Measurements from ENCODE around the gene SMYD3. TPM values are rescaled to one million over a fixed set of nuclear protein-coding genes. Genes with fewer than 3 reads are reported as not detected.

SMYD3 gene
- total RNA-seq, 1 donor from 2014 or later = 27.2 TPM

DNA sequence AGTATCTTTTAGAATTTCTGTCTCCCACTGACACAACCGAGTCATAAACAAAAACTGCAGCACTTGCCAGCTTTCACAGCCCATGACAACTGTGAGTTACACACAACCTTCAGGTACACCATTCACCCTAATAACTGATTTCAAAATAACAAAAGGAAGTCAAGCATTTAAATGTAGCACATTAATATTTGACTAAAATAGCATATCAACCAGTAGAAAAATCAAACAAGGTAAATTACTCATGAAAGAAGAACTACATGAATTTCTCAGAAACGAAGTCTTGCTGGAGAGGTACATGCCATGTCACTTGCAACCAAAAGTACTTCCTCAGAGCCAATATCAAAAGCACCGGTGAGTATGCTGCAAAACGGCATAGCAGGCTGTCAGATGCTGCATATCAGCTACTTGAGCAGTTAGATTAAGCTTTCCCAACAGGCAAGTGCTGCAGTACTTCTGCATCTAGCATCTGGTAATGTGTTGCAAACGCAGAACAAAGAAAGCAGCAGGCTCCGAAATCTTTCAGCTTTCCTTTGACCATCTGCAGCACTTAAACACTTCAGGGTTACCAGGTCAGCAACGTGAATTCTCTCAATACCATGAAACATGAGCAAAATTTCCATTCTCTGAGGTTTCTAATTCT, 223.2 kb downstream of the SMYD3 start:
- Histone ChIP-seq H3K27ac (no peak overlapping the region), H3K27me3 (no peaks in the 10 kb centered on the region), H3K9me3 (no peaks in the 10 kb centered on the region), H3K36me3 (no peaks in the 10 kb centered on the region), H3K4me1 (no peaks in the 10 kb centered on the region), H3K4me3 (no peak overlapping the region)
- ATAC-seq = peak; percentile 29
- TF ChIP-seq, protein P1, sequence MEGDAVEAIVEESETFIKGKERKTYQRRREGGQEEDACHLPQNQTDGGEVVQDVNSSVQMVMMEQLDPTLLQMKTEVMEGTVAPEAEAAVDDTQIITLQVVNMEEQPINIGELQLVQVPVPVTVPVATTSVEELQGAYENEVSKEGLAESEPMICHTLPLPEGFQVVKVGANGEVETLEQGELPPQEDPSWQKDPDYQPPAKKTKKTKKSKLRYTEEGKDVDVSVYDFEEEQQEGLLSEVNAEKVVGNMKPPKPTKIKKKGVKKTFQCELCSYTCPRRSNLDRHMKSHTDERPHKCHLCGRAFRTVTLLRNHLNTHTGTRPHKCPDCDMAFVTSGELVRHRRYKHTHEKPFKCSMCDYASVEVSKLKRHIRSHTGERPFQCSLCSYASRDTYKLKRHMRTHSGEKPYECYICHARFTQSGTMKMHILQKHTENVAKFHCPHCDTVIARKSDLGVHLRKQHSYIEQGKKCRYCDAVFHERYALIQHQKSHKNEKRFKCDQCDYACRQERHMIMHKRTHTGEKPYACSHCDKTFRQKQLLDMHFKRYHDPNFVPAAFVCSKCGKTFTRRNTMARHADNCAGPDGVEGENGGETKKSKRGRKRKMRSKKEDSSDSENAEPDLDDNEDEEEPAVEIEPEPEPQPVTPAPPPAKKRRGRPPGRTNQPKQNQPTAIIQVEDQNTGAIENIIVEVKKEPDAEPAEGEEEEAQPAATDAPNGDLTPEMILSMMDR (IDR thresholded peaks at IDR 0.05) = no peak
- DNase-seq = no peak
- intact Hi-C loops (cut with DNase I) = no loop called here

DNA sequence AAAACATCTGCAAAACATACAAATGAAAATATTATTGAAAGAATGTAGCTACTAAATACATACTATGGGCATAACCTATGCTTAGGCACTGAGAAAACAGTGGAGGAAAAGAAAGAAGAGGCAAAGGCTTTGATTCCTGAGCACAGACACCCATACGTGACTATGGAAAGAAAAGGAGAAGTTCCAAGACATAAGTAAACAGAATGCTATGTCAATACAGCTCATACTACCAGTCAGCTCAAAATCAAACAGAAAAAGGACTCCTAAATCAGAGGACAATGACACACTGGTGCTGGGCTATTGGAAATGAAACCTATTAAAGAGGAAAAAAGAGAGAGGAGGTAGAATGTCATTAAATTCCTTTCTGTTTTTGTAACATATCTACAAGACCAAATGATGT, 225.4 kb downstream of the SMYD3 start:
- Histone ChIP-seq H3K4me1 (no peaks in the 10 kb centered on the region), H3K27ac (no peak overlapping the region), H3K27me3 (no peaks in the 10 kb centered on the region), H3K9me3 (no peaks in the 10 kb centered on the region), H3K36me3 (no peaks in the 10 kb centered on the region), H3K4me3 (no peak overlapping the region)
- intact Hi-C loops (cut with DNase I) = no loop called here
- DNase-seq (no peak), ATAC-seq (no peak)
- TF ChIP-seq, protein P1 (IDR thresholded peaks at IDR 0.05) = no peak

DNA sequence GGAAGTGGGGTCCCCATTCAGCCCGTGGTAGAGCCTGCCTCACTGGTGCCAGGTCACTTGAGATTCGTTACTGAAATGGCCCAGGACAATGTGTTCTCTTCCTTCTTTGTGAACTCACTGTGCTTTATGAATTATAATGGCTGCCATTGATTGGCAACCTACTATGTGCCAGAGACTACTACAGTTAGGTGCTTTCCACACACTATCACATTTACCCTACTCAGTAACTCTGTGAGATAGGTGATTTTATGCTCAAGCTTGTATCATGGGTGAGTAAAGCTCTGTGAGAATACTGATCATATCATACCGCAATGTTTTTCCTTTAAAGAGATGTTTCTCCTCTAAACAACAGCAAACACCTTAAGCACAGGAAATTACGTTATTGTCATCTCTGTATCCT, 225.9 kb downstream of the SMYD3 start:
- Histone ChIP-seq H3K36me3 (no peaks in the 10 kb centered on the region), H3K4me1 (no peaks in the 10 kb centered on the region), H3K27me3 (no peaks in the 10 kb centered on the region), H3K4me3 (no peak overlapping the region), H3K9me3 (no peaks in the 10 kb centered on the region), H3K27ac (no peak overlapping the region)
- DNase-seq = no peak
- TF ChIP-seq, protein P1 (IDR thresholded peaks at IDR 0.05) = no peak
- intact Hi-C loops (cut with DNase I) = no loop called here
- ATAC-seq = no peak

DNA sequence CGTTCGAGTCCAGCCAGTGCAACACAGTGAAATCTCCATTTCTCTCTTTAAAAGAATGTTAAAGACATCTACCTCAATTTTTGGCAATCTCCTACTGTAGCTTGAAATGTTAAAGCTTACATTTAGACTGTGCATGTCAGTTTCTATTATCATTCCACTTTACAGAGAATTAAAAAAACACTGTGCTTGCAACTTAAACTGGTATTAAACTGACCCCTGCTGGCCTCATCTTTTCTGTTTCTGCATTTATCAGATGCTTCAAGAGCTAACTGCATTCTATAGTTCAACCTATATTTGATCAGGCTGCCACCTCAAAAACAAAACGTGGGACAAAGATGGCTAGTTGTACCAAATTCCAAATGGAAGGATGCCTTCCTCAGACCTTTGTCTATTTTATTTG, 226.5 kb downstream of the SMYD3 start:
- ATAC-seq = no peak
- Histone ChIP-seq H3K4me1 (no peaks in the 10 kb centered on the region), H3K27ac (no peak overlapping the region), H3K4me3 (no peak overlapping the region), H3K9me3 (no peaks in the 10 kb centered on the region), H3K36me3 (no peaks in the 10 kb centered on the region), H3K27me3 (no peaks in the 10 kb centered on the region)
- TF ChIP-seq, protein P1 (IDR thresholded peaks at IDR 0.05) = peak; percentile 13
- no peak for DNase-seq
- intact Hi-C loops (cut with DNase I) = no loop called here

DNA sequence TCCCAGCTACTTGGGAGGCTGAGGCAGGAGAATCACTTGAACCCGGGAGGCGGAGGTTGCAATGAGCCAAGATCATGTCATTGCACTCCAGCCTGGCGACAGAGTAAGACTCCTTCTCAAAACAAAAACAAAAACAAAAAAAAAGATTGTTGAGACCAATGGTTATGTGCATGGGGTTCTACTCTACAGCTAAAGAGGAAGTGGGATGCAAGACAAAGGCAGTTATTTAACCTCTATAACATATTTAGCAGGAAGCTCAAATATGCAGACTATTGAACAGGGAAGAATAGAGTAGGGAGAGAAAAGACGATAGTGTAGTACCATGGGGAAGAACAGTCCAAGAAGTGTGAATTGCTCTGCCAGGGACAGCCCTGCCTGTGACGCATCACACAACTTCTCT, 227.7 kb downstream of the SMYD3 start:
- Histone ChIP-seq H3K36me3 (no peaks in the 10 kb centered on the region), H3K9me3 (no peaks in the 10 kb centered on the region), H3K4me1 (no peaks in the 10 kb centered on the region), H3K4me3 (no peak overlapping the region), H3K27ac (no peak overlapping the region), H3K27me3 (no peaks in the 10 kb centered on the region)
- DNase-seq = no peak
- peak; percentile 49 for ATAC-seq
- intact Hi-C loops (cut with DNase I) = no loop called here
- TF ChIP-seq, protein P1 (IDR thresholded peaks at IDR 0.05) = no peak

DNA sequence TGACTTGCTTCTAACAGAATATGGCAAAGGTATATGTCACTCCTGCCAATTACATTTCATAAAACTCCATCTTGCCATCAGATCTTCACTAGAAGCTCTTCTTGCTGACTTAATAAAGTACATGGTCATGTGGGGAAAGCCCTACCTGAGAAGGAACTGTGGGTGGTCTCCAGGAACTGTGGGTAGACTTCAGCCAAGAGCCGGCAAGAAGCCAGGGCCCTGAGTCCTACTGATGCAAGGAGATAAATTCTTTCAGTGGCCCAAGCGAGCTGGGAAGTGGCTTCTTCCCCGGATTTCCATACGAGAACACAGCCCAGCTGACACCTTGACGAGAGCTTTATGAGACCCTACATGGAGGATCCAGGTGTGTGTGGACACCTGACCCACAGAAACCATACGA, 228.7 kb downstream of the SMYD3 start:
- DNase-seq = no peak
- H3K4me3 ChIP-seq = no peak overlapping the region
- TF ChIP-seq, protein P1 (IDR thresholded peaks at IDR 0.05) = no peak
- H3K9me3 ChIP-seq = no peaks in the 10 kb centered on the region
- no peak overlapping the region for H3K27ac ChIP-seq
- no peak for ATAC-seq
- intact Hi-C loops (cut with DNase I) = no loop called here
- H3K36me3 ChIP-seq = no peaks in the 10 kb centered on the region
- H3K4me1 ChIP-seq = no peaks in the 10 kb centered on the region
- no peaks in the 10 kb centered on the region for H3K27me3 ChIP-seq
